Measurements from ENCODE around the gene ZBTB5. TPM values are rescaled to one million over a fixed set of nuclear protein-coding genes. Genes with fewer than 3 reads are reported as not detected.

Gene ZBTB5
- total RNA-seq, 4 donors from 2014 or later = 5.6 to 7.0 (median 6.7) TPM

DNA sequence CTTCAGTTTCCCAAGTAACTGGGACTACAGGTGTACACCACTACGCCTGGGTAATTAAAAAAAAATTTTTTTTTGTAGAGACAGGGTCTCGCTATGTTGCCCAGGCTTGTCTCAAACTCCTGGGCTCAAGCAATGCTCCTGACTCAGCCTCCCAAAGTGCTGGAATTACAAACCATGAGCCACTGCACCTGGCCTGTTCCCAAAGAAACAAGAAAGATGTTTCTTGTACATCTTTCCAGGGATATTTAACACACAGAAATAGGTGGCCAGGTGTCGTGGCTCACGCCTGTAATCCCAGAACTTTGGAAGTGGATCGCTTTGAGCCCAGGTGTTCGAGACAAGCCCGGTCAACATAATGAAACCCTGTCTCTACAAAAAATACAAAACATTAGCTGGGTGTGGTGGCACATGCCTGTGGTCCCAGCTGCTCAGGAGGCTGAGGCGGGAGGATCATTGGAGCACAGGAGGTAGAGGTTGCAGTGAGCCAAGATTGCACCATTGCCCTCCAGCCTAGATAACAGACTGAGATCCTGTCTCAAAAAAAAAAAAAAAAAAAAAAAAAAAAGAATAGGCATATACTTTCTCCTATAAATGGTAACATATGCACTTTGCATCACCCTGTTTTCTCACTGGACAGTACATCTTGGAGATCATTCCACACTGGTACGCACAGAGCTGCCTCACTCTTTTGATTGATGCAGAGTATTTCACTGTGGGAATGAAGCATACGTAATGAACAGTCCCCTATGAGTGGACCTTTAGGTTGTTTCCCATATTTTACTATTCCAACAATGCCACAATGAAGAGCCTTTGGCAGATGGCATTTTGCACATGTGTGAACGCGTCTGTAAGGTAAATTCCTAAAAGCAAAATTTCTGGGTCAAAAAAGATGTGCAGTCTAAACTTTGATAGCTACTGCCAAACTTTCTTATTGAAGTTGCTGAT is 44.7 kb downstream of the ZBTB5 start:
- intact Hi-C loops (cut with DNase I; ENCODE audit: low total_unique reads) = loop anchor here (5.0 kb wide), 3 partner anchors 67 to 298 kb away; partner anchors contain the start of genes POLR1E, TOMM5 and ZCCHC7
- DNase-seq = no peak
- no peak overlapping the region for H3K4me3 ChIP-seq
- in situ Hi-C loops (cut with MboI; ENCODE audit: low sequenced_read_pairs in 4 of 4) = no loop called here
- no peaks in the 10 kb centered on the region for H3K36me3 ChIP-seq
- TF ChIP-seq POLR2A (IDR thresholded peaks at IDR 0.05) = no peak
- TF ChIP-seq, protein P1, sequence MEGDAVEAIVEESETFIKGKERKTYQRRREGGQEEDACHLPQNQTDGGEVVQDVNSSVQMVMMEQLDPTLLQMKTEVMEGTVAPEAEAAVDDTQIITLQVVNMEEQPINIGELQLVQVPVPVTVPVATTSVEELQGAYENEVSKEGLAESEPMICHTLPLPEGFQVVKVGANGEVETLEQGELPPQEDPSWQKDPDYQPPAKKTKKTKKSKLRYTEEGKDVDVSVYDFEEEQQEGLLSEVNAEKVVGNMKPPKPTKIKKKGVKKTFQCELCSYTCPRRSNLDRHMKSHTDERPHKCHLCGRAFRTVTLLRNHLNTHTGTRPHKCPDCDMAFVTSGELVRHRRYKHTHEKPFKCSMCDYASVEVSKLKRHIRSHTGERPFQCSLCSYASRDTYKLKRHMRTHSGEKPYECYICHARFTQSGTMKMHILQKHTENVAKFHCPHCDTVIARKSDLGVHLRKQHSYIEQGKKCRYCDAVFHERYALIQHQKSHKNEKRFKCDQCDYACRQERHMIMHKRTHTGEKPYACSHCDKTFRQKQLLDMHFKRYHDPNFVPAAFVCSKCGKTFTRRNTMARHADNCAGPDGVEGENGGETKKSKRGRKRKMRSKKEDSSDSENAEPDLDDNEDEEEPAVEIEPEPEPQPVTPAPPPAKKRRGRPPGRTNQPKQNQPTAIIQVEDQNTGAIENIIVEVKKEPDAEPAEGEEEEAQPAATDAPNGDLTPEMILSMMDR (IDR thresholded peaks at IDR 0.05 in 4 of 5, conservative IDR thresholded peaks at IDR 0.05 in 1 of 5) = no peak
- peaks cover 25 to 27% of the 10 kb centered on the region in 2 donors for H3K4me1 ChIP-seq
- H3K9me3 ChIP-seq = no peaks in the 10 kb centered on the region
- no peaks in the 10 kb centered on the region for H3K27me3 ChIP-seq
- no peak overlapping the region for H3K27ac ChIP-seq
- no peak for ATAC-seq

DNA sequence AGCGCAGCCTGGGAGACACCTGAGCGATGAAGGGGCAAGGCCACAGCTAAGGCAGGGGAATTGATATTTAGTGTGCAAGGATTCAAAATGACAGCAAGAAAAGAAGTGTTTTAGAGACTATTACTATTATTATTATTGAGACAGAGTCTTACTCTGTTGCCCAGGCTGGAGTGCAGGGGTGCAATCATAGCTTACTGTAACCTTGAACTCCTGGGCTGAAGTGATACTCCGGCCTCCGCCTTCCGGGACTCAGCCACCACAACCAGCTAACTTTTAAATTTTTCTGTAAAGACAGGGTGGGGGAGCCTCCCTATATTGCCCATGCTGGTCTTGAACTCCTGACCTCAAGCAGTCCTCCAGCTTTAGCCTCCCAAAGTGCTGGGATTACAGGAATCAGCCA is 46.0 kb downstream of the ZBTB5 start:
- in situ Hi-C loops (cut with MboI; ENCODE audit: low sequenced_read_pairs in 4 of 4) (loop anchor here in 2 of 4 donors (10.0 kb wide), 2 partner anchors 46 to 66 kb away; partner anchors contain the start of genes POLR1E (in 1 of the 2) and ZBTB5 (in 1 of the 2)), intact Hi-C loops (cut with DNase I; ENCODE audit: low total_unique reads) (no loop called here)
- no peaks in the 10 kb centered on the region for H3K27me3 ChIP-seq
- no peak overlapping the region for H3K27ac ChIP-seq
- no peaks in the 10 kb centered on the region for H3K36me3 ChIP-seq
- DNase-seq (no peak), ATAC-seq (no peak)
- TF ChIP-seq, protein P1 (IDR thresholded peaks at IDR 0.05 in 4 of 5, conservative IDR thresholded peaks at IDR 0.05 in 1 of 5) = no peak
- TF ChIP-seq POLR2A (IDR thresholded peaks at IDR 0.05) = no peak
- peaks cover 17 to 24% of the 10 kb centered on the region in 2 donors for H3K4me1 ChIP-seq
- H3K9me3 ChIP-seq = no peaks in the 10 kb centered on the region
- no peak overlapping the region for H3K4me3 ChIP-seq

DNA sequence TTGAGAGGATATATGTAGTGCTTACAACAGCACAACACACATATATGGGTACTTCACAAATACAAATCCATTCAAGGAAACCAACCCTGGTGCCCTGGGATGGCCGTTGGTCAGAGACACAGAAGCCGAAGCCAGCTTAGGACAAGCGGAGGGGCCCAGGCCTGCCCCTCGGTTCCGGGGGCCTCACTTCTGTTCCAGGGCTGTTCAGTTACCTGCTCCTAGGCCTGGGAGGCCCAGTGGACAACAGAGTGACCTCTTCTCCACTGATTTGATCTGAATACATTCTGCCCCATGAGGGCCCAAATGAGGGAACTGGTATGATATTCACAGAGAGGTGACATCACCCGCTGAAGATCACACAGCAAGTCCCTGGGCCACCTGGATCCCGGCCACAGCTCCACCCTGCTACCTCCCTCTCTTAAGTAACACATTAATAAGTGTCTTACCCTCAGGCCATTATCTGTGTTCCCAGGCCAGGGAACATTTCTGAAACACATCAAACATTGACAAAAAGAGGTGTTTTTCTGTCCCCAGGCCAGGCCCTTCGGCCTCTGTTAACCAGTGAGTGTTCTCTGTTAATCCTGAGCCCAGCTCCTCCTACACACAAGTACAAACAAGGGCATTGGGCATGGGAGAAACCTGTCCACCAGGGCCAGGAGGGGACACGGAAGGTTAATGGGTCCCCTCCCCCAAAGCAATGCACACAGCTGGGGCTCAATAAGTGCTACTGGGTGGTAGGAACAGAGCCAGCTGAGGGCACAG is 47.2 kb downstream of the ZBTB5 start:
- DNase-seq (no peak), ATAC-seq (no peak)
- no peak for TF ChIP-seq POLR2A (IDR thresholded peaks at IDR 0.05)
- TF ChIP-seq, protein P1 (IDR thresholded peaks at IDR 0.05 in 4 of 5, conservative IDR thresholded peaks at IDR 0.05 in 1 of 5) = no peak
- Histone ChIP-seq H3K9me3 (no peaks in the 10 kb centered on the region), H3K4me1 (peaks cover 9 to 18% of the 10 kb centered on the region in 2 donors), H3K4me3 (no peak overlapping the region), H3K36me3 (no peaks in the 10 kb centered on the region), H3K27me3 (no peaks in the 10 kb centered on the region), H3K27ac (no peak overlapping the region)
- intact Hi-C loops (cut with DNase I; ENCODE audit: low total_unique reads) = no loop called here
- in situ Hi-C loops (cut with MboI; ENCODE audit: low sequenced_read_pairs in 4 of 4) = loop anchor here in 2 of 4 donors (10.0 kb wide), 2 partner anchors 47 to 67 kb away; partner anchors contain the start of genes POLR1E (in 1 of the 2) and ZBTB5 (in 1 of the 2)

DNA sequence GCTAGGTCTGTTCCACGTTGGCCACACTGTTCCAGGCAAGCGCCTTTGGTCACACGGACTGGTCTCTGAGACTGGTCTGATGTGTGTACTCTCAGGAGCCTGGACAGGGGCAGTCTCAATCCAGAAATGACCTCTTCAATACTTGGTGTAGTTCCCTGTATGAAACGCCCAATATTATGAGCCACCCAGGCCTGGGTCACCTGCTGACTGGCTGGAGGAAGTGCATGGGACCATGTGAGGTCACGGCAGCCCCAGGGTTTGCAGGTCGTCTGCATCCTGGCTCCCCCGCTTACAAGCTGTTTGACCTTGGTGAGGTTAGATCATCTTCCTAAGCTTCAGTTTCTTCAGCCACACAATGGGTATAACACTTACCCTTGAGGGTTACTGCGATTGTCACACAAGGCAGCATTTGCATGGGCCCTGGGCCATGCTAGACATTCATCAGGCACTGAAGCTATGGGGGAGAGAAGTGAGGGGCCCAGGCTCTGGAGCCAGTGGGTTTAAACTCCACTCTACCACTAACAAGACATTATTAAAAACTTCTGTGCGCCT is 47.9 kb downstream of the ZBTB5 start:
- no peak overlapping the region for H3K27ac ChIP-seq
- no peaks in the 10 kb centered on the region for H3K27me3 ChIP-seq
- H3K36me3 ChIP-seq = no peaks in the 10 kb centered on the region
- TF ChIP-seq, protein P1 (IDR thresholded peaks at IDR 0.05 in 4 of 5, conservative IDR thresholded peaks at IDR 0.05 in 1 of 5) = no peak
- TF ChIP-seq POLR2A (IDR thresholded peaks at IDR 0.05) = no peak
- H3K9me3 ChIP-seq = no peaks in the 10 kb centered on the region
- peaks cover 10 to 24% of the 10 kb centered on the region in 2 donors for H3K4me1 ChIP-seq
- DNase-seq = no peak
- in situ Hi-C loops (cut with MboI; ENCODE audit: low sequenced_read_pairs in 4 of 4) (loop anchor here in 2 of 4 donors (10.0 kb wide), 2 partner anchors 47 to 67 kb away; partner anchors contain the start of genes POLR1E (in 1 of the 2) and ZBTB5 (in 1 of the 2)), intact Hi-C loops (cut with DNase I; ENCODE audit: low total_unique reads) (no loop called here)
- ATAC-seq = no peak
- no peak overlapping the region for H3K4me3 ChIP-seq

Measured in gastrocnemius medialis (tissue), 4 donors.